ENCODE data around the gene IL18RAP.

- no peak for TF ChIP-seq CTCF (IDR thresholded peaks at IDR 0.05; ENCODE audit: insufficient read depth, low read length, poor library complexity, severe bottlenecking)
- no peak for TF ChIP-seq EZH2phosphoT487 (conservative IDR thresholded peaks at IDR 0.05; ENCODE audit: low read length)
Measured at GRCh38 chr2:102463160-102463559, 40.2 kb downstream of the IL18RAP start.

Measured in SU-DHL-6 (cell line).